WI38 (cell line): ENCODE results near the gene ROBO3.

ENCODE experiments used
- H3K4me3 ChIP-seq: 2 replicates; pipeline ENCODE4 v1.5.1; 2011; ENCODE audit warnings: low read depth, mild to moderate bottlenecking, control low read depth, low read length
- TF ChIP-seq, protein P1 (sequence below): IDR thresholded peaks from 2 replicates; pipeline ENCODE4 v1.5.1; 2012; ENCODE audit warnings: low read depth, mild to moderate bottlenecking, control low read depth, low read length

Gene ROBO3

DNA sequence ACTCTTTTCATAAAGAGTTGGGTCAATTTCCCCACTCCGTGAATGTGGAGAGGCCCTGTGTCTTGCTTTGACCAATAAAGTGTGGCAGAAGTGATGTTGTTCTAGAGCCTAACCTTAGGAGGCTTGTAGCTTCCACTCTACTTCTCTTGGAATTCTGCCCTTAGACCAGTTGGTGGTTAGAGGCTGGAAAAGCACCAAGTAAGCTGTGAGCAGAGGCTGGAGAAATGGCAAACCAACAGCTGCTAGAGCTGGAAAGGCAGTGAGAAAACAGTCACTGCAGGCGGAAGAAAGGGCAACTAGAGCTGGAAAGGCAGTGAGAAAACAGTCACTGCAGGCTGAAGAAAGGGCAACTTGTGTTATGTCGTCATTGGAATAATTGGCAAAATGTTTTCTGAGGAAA, 35.2 kb upstream of the ROBO3 start:
- H3K4me3 ChIP-seq, result no peak overlapping the region
- TF ChIP-seq, protein P1, sequence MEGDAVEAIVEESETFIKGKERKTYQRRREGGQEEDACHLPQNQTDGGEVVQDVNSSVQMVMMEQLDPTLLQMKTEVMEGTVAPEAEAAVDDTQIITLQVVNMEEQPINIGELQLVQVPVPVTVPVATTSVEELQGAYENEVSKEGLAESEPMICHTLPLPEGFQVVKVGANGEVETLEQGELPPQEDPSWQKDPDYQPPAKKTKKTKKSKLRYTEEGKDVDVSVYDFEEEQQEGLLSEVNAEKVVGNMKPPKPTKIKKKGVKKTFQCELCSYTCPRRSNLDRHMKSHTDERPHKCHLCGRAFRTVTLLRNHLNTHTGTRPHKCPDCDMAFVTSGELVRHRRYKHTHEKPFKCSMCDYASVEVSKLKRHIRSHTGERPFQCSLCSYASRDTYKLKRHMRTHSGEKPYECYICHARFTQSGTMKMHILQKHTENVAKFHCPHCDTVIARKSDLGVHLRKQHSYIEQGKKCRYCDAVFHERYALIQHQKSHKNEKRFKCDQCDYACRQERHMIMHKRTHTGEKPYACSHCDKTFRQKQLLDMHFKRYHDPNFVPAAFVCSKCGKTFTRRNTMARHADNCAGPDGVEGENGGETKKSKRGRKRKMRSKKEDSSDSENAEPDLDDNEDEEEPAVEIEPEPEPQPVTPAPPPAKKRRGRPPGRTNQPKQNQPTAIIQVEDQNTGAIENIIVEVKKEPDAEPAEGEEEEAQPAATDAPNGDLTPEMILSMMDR, result no peak

DNA sequence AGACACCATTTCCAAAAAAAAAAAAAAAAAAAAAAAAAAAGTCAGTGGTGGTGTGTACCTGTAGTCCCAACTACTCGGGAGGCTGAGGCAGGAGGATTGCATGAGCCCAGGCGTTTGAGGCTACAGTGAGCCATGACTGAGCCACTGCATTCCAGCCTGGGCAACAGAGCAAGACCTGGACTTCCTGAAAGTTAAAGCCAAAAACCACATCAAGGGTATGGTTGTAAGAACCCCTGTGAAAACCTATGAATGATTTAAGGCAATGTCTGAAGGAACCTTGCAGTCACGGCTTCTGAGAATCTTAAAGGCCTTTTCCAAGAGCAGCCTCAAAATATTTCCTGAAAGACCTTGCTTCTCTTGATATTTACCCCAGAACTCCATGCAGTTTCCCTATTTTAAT, 34.5 kb upstream of the ROBO3 start:
- TF ChIP-seq, protein P1, result no peak

DNA sequence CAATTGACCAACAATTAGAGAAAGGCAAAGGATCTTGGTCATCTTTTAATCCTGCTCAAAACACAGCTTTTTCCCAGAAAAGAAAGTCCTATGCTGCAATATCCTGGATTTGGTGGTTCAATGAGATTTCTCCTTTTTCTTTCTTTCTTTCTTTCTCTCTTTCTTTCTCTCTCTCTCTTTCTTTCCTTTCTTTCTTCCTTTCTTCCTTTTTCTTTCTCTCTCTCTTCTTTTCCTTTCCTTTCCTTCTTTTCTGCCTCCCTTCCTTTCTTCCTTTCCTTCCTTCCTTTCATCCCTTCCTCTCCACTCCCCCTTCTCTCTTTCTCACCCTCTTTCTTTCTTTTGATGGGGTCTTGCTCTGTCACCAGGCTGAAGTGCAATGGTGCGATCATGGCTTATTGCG, 33.3 kb upstream of the ROBO3 start:
- H3K4me3 ChIP-seq, result no peak overlapping the region
- TF ChIP-seq, protein P1, result no peak

More for the DNA sequence above, 34.5 kb upstream of the ROBO3 start:
- no peak overlapping the region for H3K4me3 ChIP-seq

DNA sequence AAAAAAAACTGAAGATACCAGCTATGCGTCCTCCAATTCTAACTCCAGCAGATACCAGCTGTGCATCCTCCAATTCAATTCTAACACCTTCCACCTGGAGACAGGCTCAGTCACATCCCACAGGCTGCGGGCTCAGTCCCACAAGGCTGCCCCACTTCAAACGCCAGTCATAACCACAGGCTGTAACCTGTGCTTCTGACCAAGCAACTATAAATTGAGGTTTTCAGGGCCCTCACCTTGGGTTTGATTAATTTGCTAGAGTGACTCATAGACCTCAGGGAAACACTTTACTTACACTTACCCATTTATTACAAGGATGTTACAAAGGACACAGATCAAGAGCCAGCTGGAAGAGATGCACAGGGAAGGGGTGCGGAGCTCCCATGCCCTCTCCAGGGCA, 32.7 kb upstream of the ROBO3 start:
- TF ChIP-seq, protein P1, result no peak
- no peak overlapping the region for H3K4me3 ChIP-seq

DNA sequence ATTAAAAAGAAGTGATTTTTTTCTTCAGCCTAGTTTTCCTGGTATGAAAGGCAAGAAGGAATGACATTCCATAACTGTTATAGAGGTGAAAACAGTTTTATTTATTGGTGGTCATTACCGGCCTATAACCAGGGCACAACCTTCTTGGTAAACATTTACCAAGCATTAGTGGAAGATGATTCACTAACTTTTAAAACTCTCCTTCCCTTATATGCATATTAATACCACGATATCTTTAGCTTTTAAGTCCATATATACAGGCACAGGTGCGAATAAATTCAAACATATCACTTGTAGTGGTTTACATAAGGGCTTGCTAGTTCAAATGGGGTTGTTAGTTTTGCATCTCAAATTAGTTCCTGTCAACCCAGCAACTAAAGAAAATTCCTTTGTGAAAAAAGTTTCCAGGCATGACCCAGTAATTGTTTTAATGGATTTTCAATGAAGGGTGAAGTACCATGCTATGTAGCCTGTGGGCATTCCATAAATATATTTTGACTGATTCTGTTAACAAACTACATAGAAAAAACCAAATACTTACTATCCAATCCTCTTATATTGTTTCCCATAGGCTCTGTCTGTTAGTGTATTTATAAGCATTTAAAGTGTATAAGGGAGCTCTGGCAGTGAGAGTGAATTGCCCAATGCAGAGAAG, 30.6 kb upstream of the ROBO3 start:
- TF ChIP-seq, protein P1, result no peak
- H3K4me3 ChIP-seq, result no peak overlapping the region

DNA sequence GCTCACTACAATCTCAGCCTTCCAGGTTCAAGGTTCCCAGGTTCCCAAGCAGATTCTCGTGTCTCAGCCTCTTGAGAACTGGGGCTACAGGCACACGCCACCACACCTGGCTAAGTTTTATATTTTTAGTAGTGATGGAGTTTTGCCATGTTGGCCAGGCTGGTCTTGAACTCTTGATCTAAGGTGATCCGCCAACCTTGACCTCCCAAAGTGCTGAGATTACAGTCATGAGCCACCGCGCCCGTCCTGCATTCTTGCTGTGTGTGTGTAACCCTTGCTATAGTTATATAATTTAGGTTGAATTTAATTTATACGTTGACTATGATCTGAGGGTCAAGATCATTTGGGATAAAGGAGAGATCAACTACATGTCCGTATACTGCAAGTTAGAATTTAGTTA, 29.3 kb upstream of the ROBO3 start:
- TF ChIP-seq, protein P1, result no peak
- no peak overlapping the region for H3K4me3 ChIP-seq

DNA sequence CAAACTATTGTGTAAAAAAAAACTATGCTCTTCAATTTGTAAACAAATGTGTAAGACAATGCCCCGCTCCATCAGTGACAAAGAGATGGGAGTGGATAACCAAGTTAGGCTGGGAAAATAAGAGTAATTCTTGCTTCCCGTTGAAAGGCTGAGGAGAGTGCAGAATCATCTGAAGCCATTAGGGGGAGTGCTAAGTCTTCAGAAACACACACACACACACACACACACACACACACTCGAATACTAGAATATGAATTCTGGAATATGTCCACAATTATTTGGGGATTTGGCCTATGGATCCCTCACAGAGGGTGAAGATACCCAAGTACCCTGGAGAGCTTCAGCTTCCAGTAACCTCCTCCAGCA, 27.8 kb upstream of the ROBO3 start:
- no peak overlapping the region for H3K4me3 ChIP-seq
- TF ChIP-seq, protein P1, result peak; percentile 75
